Ectodermal cell (in vitro differentiated cells): ENCODE data around the gene TTLL3.

Experiments
- H3K27ac ChIP-seq: 2 replicates; pipeline ENCODE4 v1.7.0; 2013; ENCODE audit warnings: mild to moderate bottlenecking, low read depth, low read length; ENCODE audit not compliant: insufficient read depth, poor library complexity, severe bottlenecking
- H3K27me3 ChIP-seq: 2 replicates; pipeline ENCODE4 v1.7.0; 2013; ENCODE audit warnings: mild to moderate bottlenecking, low read length; ENCODE audit not compliant: insufficient read depth, control insufficient read depth, poor library complexity, severe bottlenecking
- H3K36me3 ChIP-seq: one replicate; pipeline ENCODE4 v1.7.0; 2013; ENCODE audit warnings: low read length; ENCODE audit not compliant: control insufficient read depth, insufficient read depth
- H3K4me1 ChIP-seq: one replicate; pipeline ENCODE4 v1.7.0; 2013; ENCODE audit warnings: low read length; ENCODE audit not compliant: control insufficient read depth, insufficient read depth
- H3K4me3 ChIP-seq: 2 replicates; pipeline ENCODE4 v1.7.0; 2013; ENCODE audit warnings: low read depth, low read length, control low read depth; ENCODE audit not compliant: insufficient read depth
- H3K9me3 ChIP-seq: 2 replicates; pipeline ENCODE4 v1.7.0; 2013; ENCODE audit warnings: mild to moderate bottlenecking, low read length, moderate library complexity; ENCODE audit not compliant: control insufficient read depth
- WGBS, 2 experiments: methylation state at CpG; one replicate each; pipeline ENCODE4 v1.1.7; 2013; ENCODE audit warnings: missing lambda C conversion rate in 2 of 2; 5-methylcytosine and 5-hydroxymethylcytosine counted together

Gene TTLL3

DNA sequence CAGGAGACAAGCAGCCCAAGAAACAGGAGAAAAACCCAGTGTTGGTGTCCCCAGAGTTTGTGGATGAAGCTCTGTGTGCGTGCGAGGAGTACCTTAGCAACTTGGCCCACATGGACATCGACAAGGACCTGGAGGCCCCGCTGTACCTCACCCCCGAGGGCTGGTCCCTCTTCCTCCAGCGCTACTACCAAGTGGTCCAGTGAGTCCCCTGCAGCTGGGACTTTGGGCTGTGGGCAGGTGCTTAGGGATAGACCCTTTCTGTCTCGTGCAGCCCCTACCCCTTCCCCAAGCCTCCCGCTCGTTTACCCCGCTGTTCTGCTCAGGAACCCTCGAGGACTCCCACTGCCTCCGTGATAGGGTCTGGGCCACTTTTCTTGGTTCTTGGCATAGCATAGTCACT is 10.5 kb downstream of the TTLL3 start:
- Histone ChIP-seq H3K36me3 (no peaks in the 10 kb centered on the region), H3K4me3 (no peak overlapping the region), H3K27me3 (no peaks in the 10 kb centered on the region), H3K9me3 (no peaks in the 10 kb centered on the region), H3K4me1 (no peaks in the 10 kb centered on the region), H3K27ac (no peak overlapping the region)
- WGBS, 2 experiments = 85 to 89% methylated on average over 12 of the region's 12 CpGs

DNA sequence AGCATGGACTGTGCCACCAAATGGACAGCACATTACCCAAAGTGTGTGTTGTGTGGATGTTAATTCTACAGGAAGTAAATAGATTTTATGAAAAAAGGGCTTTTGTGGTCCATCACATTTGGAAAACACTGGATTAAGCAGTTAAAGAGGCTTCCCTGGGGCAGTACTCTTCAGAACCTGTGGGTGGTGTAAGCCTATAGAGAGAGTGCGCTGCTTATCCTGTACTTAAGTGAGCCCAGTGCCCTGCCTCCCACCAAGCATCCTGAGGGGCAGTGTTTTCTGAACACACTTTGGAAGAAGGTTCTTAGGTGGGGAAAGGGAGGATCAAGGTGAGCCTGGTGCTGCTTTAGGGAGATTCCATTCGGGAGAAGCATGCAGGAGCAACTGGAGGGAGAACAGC is 10.9 kb downstream of the TTLL3 start:
- no peaks in the 10 kb centered on the region for H3K9me3 ChIP-seq
- H3K4me3 ChIP-seq = no peak overlapping the region
- no peak overlapping the region for H3K27ac ChIP-seq
- no peaks in the 10 kb centered on the region for H3K27me3 ChIP-seq
- 32 to 43% methylated on average over 2 of the region's 2 CpGs for WGBS, 2 experiments
- no peaks in the 10 kb centered on the region for H3K4me1 ChIP-seq
- H3K36me3 ChIP-seq = no peaks in the 10 kb centered on the region

DNA sequence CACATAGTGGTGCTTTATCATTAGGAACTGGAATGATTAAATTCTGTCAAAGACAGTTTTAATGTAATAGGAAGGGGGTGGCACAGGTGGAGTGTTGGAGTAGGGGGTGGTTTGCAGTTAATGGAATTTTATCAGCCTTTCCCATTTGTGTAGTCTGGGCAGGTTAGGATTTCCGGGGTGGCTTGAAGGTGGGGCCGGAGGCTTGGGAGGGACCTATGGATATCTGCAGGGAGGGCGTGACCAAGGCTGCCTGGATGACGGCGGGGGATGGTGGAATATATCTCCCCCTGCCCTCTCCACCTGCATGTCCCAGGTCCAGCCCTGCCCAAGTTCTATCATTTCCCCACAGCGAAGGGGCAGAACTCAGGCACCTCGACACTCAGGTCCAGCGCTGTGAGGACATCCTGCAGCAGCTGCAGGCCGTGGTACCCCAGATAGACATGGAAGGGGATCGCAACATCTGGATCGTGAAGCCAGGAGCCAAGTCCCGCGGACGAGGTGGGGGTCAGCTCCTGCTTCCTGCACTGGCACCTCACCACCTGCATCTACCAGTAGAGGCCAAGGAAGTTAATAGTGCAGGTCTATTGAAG is 15.5 kb downstream of the TTLL3 start:
- H3K27me3 ChIP-seq = no peaks in the 10 kb centered on the region
- no peaks in the 10 kb centered on the region for H3K9me3 ChIP-seq
- 81 to 83% methylated on average over 14 of the region's 14 CpGs for WGBS, 2 experiments
- H3K4me1 ChIP-seq = no peaks in the 10 kb centered on the region
- H3K4me3 ChIP-seq = no peak overlapping the region
- H3K36me3 ChIP-seq = no peaks in the 10 kb centered on the region
- H3K27ac ChIP-seq = no peak overlapping the region

DNA sequence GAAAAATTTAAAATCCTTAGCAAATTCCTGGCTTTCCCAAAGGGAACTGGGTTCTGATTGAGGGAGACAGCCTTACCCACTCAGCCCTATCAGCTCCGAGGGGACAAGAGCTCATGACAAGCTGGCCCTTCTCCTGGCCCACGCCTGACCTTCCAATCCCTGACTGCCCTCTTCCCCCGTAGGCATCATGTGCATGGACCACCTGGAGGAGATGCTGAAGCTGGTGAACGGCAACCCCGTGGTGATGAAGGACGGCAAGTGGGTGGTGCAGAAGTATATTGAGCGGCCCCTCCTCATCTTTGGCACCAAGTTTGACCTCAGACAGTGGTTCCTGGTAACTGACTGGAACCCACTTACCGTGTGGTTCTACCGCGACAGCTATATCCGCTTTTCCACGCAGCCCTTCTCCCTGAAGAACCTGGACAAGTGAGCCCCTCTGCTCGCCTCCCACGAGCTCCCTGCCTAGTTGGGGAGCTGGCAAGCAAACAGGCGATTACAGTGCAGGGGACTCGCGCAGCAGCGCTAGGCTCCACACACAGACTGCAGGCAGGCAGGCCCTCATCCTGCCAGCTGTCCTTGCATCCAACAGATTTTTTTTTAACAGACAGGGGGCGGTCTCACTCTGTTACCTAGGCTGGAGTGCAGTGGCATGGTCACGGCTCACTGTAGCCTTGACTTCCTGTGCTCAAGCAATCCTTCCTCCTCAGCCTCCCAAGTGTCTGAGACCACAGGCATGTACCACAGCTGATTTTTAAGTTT is 16.9 kb downstream of the TTLL3 start:
- Histone ChIP-seq H3K9me3 (no peaks in the 10 kb centered on the region), H3K36me3 (no peaks in the 10 kb centered on the region), H3K27me3 (no peaks in the 10 kb centered on the region), H3K4me1 (no peaks in the 10 kb centered on the region), H3K27ac (no peak overlapping the region), H3K4me3 (no peak overlapping the region)
- WGBS, 2 experiments = 81 to 84% methylated on average over 20 of the region's 20 CpGs

DNA sequence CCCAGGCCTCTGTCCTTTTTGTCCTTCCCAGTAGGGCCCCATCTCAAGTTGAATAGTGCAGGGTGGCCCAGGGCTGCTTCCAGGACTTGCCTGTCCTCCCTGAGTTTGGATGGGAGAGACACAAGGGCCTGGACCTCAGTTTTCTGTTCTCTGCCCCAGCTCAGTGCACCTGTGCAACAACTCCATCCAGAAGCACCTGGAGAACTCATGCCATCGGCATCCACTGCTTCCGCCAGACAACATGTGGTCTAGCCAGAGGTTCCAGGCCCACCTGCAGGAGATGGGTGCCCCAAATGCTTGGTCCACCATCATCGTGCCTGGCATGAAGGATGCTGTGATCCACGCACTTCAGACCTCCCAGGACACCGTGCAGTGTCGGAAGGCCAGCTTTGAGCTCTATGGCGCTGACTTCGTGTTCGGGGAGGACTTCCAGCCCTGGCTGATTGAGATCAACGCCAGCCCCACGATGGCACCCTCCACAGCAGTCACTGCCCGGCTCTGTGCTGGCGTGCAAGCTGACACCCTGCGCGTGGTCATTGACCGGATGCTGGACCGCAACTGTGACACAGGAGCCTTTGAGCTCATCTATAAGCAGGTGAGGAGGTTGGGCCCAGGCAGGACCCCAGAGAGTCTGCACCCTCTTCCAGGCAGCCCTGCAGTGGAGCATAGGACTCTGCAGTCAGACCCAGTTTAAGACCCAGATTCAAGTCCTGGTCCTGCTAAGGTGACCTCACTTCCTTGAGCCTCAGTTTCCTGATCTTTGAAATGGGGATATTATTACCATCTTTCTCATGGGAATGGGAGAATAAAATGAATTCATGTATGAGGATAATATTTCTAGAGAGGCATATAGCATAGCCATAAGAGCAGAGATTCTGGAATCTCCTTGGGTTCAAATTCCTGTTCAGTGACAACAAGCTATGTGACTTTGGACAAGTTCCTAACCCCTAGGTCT is 19.0 kb downstream of the TTLL3 start:
- Histone ChIP-seq H3K36me3 (no peaks in the 10 kb centered on the region), H3K4me1 (no peaks in the 10 kb centered on the region), H3K27me3 (no peaks in the 10 kb centered on the region), H3K9me3 (no peaks in the 10 kb centered on the region), H3K4me3 (no peak overlapping the region), H3K27ac (no peak overlapping the region)
- 96 to 97% methylated on average over 17 of the region's 17 CpGs for WGBS, 2 experiments

DNA sequence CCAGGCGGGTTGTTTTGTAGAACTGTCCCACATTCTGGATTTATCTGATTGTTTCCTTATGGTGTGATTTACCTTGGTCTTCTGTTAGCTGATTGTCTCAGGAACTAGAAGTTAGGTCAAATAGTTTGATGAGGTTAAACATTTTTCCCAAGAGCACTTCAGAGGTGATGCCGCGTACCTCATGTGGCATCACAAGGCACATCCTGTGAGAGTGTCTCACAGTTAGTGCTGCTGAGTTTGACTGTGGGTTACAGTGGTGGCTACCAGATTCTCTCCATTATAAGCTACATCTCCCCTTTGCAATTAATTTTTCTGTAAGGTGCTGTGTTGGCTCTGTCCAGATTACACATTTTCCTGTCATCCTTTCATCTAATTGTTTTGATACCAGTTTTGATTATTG is 21.2 kb downstream of the TTLL3 start:
- H3K36me3 ChIP-seq = no peaks in the 10 kb centered on the region

DNA sequence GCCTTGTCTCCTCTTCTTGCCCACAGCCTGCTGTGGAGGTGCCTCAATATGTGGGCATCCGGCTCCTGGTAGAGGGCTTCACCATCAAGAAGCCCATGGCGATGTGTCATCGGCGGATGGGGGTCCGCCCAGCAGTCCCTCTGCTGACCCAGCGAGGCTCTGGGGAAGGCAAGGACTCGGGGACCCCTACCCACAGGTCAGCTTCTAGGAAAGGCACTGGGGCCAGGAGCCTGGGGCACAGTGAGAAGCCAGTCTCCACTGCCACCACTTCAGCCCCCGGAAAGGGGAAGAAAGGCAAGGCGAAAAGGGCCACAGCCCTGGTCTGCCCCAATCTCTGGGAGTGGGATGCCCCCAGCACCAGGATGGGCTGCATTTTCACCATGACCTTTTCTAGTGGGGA is 23.0 kb downstream of the TTLL3 start:
- Histone ChIP-seq H3K27me3 (no peaks in the 10 kb centered on the region), H3K9me3 (no peaks in the 10 kb centered on the region), H3K27ac (no peak overlapping the region), H3K4me3 (no peak overlapping the region), H3K36me3 (no peaks in the 10 kb centered on the region), H3K4me1 (no peaks in the 10 kb centered on the region)
- 95 to 97% methylated on average over 9 of the region's 9 CpGs for WGBS, 2 experiments

More for the DNA sequence above, 21.2 kb downstream of the TTLL3 start:
- Histone ChIP-seq H3K27ac (no peak overlapping the region), H3K9me3 (no peaks in the 10 kb centered on the region), H3K27me3 (no peaks in the 10 kb centered on the region), H3K4me3 (no peak overlapping the region), H3K4me1 (no peaks in the 10 kb centered on the region)
- 88 to 99% methylated on average over 3 of the region's 3 CpGs for WGBS, 2 experiments

DNA sequence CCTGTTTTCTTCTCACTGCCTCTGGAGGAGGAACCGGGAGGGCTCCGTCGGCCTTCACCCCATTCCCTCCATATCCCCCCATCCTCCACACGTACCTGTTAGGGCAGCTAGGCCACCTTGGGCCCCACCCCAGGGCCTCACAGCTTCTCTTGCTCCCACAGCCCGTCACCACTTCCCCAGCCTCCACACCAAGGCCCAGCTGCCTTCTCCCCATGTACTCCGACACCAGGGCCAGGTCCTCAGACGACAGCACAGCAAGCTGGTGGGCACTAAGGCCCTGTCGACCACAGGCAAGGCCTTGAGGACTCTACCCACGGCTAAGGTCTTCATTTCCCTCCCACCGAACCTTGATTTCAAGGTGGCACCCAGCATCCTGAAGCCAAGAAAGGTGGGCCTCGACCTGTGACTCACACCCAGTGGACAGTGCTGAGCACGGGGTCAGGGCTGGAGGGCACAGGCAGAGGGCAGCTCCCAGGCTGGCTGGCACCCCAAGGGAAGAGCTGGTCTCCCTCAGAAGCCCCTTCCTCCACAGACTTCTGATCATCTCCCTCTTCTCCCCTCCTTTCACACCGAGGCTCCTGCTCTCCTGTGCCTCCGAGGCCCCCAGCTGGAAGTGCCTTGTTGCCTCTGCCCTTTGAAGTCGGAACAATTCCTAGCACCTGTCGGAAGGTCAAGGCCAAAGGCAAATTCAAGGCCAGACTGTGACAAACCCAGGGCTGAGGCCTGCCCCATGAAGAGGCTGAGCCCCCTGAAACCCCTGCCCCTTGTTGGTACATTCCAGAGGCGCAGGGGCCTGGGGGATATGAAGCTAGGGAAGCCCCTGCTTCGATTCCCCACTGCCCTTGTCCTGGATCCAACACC is 24.7 kb downstream of the TTLL3 start:
- no peaks in the 10 kb centered on the region for H3K4me1 ChIP-seq
- 91% methylated on average over 18 of the region's 18 CpGs for WGBS, 2 experiments
- no peak overlapping the region for H3K27ac ChIP-seq
- no peaks in the 10 kb centered on the region for H3K9me3 ChIP-seq
- H3K36me3 ChIP-seq = peaks cover 8% of the 10 kb centered on the region
- no peaks in the 10 kb centered on the region for H3K27me3 ChIP-seq
- H3K4me3 ChIP-seq = no peak overlapping the region

DNA sequence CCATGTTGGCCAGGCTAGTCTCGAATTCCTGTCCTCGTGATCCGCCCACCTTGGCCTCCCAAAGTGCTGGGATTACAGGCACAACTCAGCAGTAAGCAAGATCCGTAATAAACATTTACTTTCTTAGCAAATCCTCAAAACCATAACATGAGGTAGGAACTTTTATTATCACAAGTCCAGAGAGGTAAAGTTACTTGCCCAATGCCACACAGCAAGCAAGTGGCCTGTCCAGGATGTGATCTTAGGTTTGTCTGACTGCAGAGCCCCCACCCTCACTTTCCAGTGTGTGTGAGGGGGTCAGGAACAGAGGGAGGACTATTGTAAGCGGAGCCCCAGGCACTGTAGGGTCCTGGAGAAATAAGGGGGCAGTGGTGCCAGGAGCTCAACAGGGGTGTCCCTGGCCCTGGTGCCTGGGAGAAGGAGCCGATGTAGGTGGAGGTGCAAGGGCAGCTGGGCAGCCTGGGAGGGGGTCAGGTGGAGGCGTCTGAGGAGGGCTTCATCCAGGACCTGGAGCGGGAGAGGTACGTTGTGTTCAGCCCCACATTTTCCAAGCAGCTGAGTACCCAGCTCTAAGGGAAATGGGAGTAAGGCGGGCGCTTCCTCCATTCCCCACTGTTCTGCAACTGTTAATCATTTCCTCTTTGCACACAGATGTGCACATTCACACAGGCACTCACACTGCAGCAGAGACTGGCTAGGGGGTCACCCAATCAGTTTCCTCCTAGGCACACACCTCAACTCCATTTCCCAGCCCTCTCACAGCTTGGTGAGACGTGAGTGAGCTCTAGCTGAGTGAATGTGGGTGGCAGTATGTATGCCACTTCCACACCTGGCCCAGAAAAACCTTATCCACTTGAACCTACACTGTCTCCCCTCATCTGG is 27.9 kb downstream of the TTLL3 start:
- Histone ChIP-seq H3K36me3 (peaks cover 15% of the 10 kb centered on the region), H3K4me3 (no peak overlapping the region), H3K27me3 (no peaks in the 10 kb centered on the region), H3K4me1 (no peaks in the 10 kb centered on the region), H3K9me3 (no peaks in the 10 kb centered on the region), H3K27ac (no peak overlapping the region)
- whole genome bisulfite sequencing, 2 experiments = 92 to 96% methylated on average over 11 to 12 of the region's 12 CpGs
